DND-41 (cell line): ENCODE data around the gene TRIP13.
"Not testable (repeated sequence)": the region's sequence is repeated elsewhere in the genome, so short reads cannot be mapped to it uniquely, and the experiment has no call there.

Experiments
- ATAC-seq: fragments of 200-7000 bp; cut with Tn5 transposase; 3 replicates; pipeline ENCODE4 v1.9.1; 2021; ENCODE audit warnings: low read depth; ENCODE audit not compliant: insufficient read depth
- DNase-seq: peaks from one replicate; pipeline ENCODE4 v3.0.0-alpha.2; 2020
- H2AFZ ChIP-seq: 2 replicates; pipeline ENCODE4 v1.6.0; 2012; ENCODE audit warnings: low read depth, low read length
- H3K27ac ChIP-seq: 2 replicates; pipeline ENCODE4 v1.5.1; 2012; ENCODE audit warnings: low read length, inconsistent platforms
- H3K27me3 ChIP-seq: fragments of 200-600 bp; sonication (generic); 2 replicates; pipeline ENCODE4 v1.6.0; 2012; ENCODE audit warnings: low read length, mild to moderate bottlenecking, inconsistent platforms; ENCODE audit not compliant: insufficient read depth, poor library complexity
- H3K36me3 ChIP-seq: 2 replicates; pipeline ENCODE4 v1.5.1; 2012; ENCODE audit warnings: low read length, inconsistent platforms; ENCODE audit not compliant: insufficient read depth
- H3K4me1 ChIP-seq: 2 replicates; pipeline ENCODE4 v1.5.1; 2012; ENCODE audit warnings: mild to moderate bottlenecking, low read length; ENCODE audit not compliant: insufficient read depth
- H3K4me2 ChIP-seq: 2 replicates; pipeline ENCODE4 v1.6.0; 2012; ENCODE audit warnings: mild to moderate bottlenecking, moderate library complexity, low read length, inconsistent platforms; ENCODE audit not compliant: insufficient read depth
- H3K4me3 ChIP-seq, 2 experiments: fragments of 200-600 bp in 1 of 2; shearing (Covaris generic) in 1 of 2; 2 replicates each; pipeline ENCODE4 v1.5.1; 2012 to 2016; ENCODE audit warnings: inconsistent platforms in 2 of 2, low read length in 2 of 2, mild to moderate bottlenecking in 2 of 2, low read depth in 1 of 2, moderate library complexity in 1 of 2
- H3K79me2 ChIP-seq: 2 replicates; pipeline ENCODE4 v1.6.0; 2012; ENCODE audit warnings: low read length, inconsistent platforms; ENCODE audit not compliant: insufficient read depth
- H3K9ac ChIP-seq: 2 replicates; pipeline ENCODE4 v1.6.0; 2012; ENCODE audit warnings: low read depth, mild to moderate bottlenecking, inconsistent platforms, low read length, moderate library complexity
- H3K9me3 ChIP-seq: 2 replicates; pipeline ENCODE4 v1.5.1; 2012; ENCODE audit warnings: low read length, moderate library complexity, mild to moderate bottlenecking, inconsistent platforms; ENCODE audit not compliant: insufficient read depth, severe bottlenecking
- H4K20me1 ChIP-seq: 2 replicates; pipeline ENCODE4 v1.6.0; 2012; ENCODE audit warnings: low read length; ENCODE audit not compliant: insufficient read depth
- EZH2 ChIP-seq: IDR thresholded peaks from 3 replicates; pipeline ENCODE4 v1.6.1; 2012; ENCODE audit warnings: borderline replicate concordance, low read depth, mild to moderate bottlenecking, moderate library complexity, low read length, inconsistent platforms; ENCODE audit not compliant: severe bottlenecking
- TF ChIP-seq, protein P1 (sequence below): IDR thresholded peaks from 2 replicates; pipeline ENCODE4 v1.5.1; 2012; ENCODE audit warnings: borderline replicate concordance, low read length, moderate library complexity, mild to moderate bottlenecking; ENCODE audit not compliant: poor library complexity, severe bottlenecking; ENCODE audit errors: extremely low read depth

Gene TRIP13

GRCh38 chr5:875931-876330 lies 16.8 kb upstream of the TRIP13 start:
- DNase-seq (no peak), ATAC-seq (no peak)
- H3K9me3 ChIP-seq: no peaks in the 10 kb centered on the region
- no peaks in the 10 kb centered on the region for H3K4me1 ChIP-seq
- no peak overlapping the region for H3K27ac ChIP-seq
- peaks cover 42% of the 10 kb centered on the region for H4K20me1 ChIP-seq
- no peak overlapping the region for H3K4me3 ChIP-seq
- no peak for TF ChIP-seq EZH2
- TF ChIP-seq, protein P1, sequence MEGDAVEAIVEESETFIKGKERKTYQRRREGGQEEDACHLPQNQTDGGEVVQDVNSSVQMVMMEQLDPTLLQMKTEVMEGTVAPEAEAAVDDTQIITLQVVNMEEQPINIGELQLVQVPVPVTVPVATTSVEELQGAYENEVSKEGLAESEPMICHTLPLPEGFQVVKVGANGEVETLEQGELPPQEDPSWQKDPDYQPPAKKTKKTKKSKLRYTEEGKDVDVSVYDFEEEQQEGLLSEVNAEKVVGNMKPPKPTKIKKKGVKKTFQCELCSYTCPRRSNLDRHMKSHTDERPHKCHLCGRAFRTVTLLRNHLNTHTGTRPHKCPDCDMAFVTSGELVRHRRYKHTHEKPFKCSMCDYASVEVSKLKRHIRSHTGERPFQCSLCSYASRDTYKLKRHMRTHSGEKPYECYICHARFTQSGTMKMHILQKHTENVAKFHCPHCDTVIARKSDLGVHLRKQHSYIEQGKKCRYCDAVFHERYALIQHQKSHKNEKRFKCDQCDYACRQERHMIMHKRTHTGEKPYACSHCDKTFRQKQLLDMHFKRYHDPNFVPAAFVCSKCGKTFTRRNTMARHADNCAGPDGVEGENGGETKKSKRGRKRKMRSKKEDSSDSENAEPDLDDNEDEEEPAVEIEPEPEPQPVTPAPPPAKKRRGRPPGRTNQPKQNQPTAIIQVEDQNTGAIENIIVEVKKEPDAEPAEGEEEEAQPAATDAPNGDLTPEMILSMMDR: no peak
- H3K4me2 ChIP-seq: no peak overlapping the region
- H3K36me3 ChIP-seq: peaks cover 78% of the 10 kb centered on the region
- H2AFZ ChIP-seq: no peak overlapping the region
- H3K9ac ChIP-seq: no peak overlapping the region
- no peaks in the 10 kb centered on the region for H3K27me3 ChIP-seq
- H3K79me2 ChIP-seq: peaks cover 7% of the 10 kb centered on the region; the same call in 1 of the 2 replicates

DNA sequence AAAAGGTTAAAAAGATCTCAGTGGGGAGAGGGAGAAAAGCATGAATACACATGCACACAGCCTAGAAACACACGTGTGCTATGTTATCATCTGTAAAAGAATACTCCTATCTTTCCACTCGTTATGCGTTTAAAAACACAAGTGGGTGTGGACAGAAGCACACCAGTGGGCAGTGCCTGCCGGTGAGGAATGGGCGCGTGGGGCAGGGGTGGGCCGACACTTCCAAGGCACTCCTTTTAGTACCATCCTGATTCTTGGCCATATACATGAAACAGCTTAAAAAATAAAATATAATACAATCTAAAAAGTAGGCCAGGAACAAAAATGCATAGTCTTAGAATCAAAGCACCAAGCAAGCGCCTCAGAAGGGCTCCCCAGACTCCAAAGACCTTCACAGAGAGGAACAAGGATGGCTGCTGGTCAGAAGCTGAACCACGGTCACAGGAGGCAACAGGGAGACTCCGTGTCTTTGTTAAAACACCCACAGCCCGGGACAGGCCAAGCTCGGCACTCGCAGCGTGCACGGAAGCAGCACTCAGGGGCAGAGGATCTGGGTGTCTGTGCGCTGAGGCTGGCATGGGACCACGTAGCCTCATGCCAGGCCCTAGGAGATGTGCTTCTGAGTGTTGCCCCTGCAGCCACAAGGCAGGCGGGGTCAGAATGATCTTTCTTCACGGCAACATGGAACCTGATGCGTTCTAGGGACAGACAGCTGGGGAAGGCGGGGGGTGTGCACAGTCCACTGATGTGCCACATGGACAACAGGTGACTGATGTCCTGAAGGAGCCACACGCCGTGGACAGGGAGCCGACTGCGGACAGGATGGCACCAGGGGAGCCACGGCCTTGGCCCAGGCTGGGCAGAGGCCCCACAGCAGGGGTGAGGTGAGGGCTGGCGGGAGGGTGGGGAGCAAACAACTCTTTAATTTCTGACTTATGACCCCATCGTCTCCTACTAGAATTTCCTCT lies 16.0 kb upstream of the TRIP13 start:
- Histone ChIP-seq H3K9ac (no peak overlapping the region), H3K79me2 (peaks cover 15% of the 10 kb centered on the region), H3K4me2 (no peak overlapping the region), H2AFZ (no peak overlapping the region), H3K27ac (no peak overlapping the region), H3K9me3 (no peaks in the 10 kb centered on the region), H3K4me3 (no peak overlapping the region), H4K20me1 (peaks cover 49% of the 10 kb centered on the region), H3K4me1 (no peaks in the 10 kb centered on the region), H3K36me3 (peaks cover 78% of the 10 kb centered on the region), H3K27me3 (no peaks in the 10 kb centered on the region)
- DNase-seq (no peak), ATAC-seq (no peak)
- TF ChIP-seq, protein P1: no peak
- no peak for TF ChIP-seq EZH2

- Histone ChIP-seq H4K20me1 (peaks cover 54% of the 10 kb centered on the region), H3K36me3 (peaks cover 78% of the 10 kb centered on the region), H3K27me3 (no peaks in the 10 kb centered on the region), H2AFZ (no peak overlapping the region), H3K9me3 (no peaks in the 10 kb centered on the region), H3K27ac (no peak overlapping the region), H3K79me2 (peaks cover 29% of the 10 kb centered on the region), H3K4me1 (no peaks in the 10 kb centered on the region), H3K4me2 (no peak overlapping the region), H3K9ac (no peak overlapping the region), H3K4me3 (no peak overlapping the region)
- TF ChIP-seq, protein P1: no peak
- TF ChIP-seq EZH2: no peak
- ATAC-seq (no peak), DNase-seq (no peak)
Observed at GRCh38 chr5:878125-878524, 14.6 kb upstream of the TRIP13 start.

DNA sequence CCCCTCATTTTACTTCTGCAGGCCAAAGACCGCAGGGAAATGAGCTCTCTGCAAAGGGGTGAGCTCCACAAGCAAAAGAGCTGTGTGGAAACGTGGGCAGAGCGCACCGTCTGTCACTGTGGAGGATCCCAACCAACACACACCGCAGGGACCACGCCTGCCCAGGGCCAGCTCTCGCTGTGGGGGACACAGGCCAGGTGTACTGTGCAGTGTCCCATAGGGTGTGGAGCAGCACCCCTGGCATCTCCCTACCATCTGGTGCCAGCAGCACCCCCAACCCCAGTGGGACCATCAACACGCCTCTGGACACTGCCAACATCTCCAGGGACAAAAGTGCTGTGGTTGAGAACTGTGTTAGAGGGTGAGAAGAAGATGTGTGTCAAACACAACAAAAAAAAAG lies 14.0 kb upstream of the TRIP13 start:
- DNase-seq, H3K9me3 ChIP-seq, ATAC-seq, H3K4me2 ChIP-seq, H3K27ac ChIP-seq, H3K27me3 ChIP-seq, H3K4me3 ChIP-seq, H3K9ac ChIP-seq, H2AFZ ChIP-seq, H3K4me1 ChIP-seq: not testable (repeated sequence)
- Histone ChIP-seq H3K36me3 (peaks cover 78% of the 10 kb centered on the region), H4K20me1 (peaks cover 56% of the 10 kb centered on the region), H3K79me2 (peaks cover 35% of the 10 kb centered on the region)
